ENCODE data around the gene SLC4A3.

SLC4A3 gene

GRCh38 chr2:219613461-219614070, 13.9 kb upstream of the SLC4A3 start:
- H3K4me2 ChIP-seq (ENCODE audit: low read length), result no peak overlapping the region
- TF ChIP-seq CTCF (IDR thresholded peaks at IDR 0.05; ENCODE audit: low read length) (no peak), EZH2 (IDR thresholded peaks at IDR 0.05; ENCODE audit: borderline replicate concordance, low read length) (no peak)
- no peaks in the 10 kb centered on the region for H3K27me3 ChIP-seq (ENCODE audit: insufficient read depth, low read length)
- H3K27ac ChIP-seq (ENCODE audit: low read depth, low read length, poor library complexity, severe bottlenecking), result no peak overlapping the region
- H3K9ac ChIP-seq (ENCODE audit: low read length), result no peak overlapping the region
- no peaks in the 10 kb centered on the region for H4K20me1 ChIP-seq (ENCODE audit: insufficient read depth, low read length)
- no peaks in the 10 kb centered on the region for H3K9me3 ChIP-seq (ENCODE audit: low read length)
- H3K4me3 ChIP-seq (ENCODE audit: low read depth, low read length, poor library complexity, severe bottlenecking), result no peak overlapping the region
- no peaks in the 10 kb centered on the region for H3K9me2 ChIP-seq (ENCODE audit: low read depth, low read length)
- no peaks in the 10 kb centered on the region for H3K79me2 ChIP-seq (ENCODE audit: insufficient read depth, low read length)
- peaks cover 29% of the 10 kb centered on the region for H3K36me3 ChIP-seq (ENCODE audit: insufficient read depth, low read length)
- no peak overlapping the region for H2AFZ ChIP-seq (ENCODE audit: low read length)
- H3F3A ChIP-seq (ENCODE audit: insufficient read depth, low read length), result no peaks in the 10 kb centered on the region
- H3K4me1 ChIP-seq (ENCODE audit: insufficient read depth, low read length, severe bottlenecking), result peaks cover 7% of the 10 kb centered on the region

- H3K27me3 ChIP-seq (ENCODE audit: insufficient read depth, low read length), result no peaks in the 10 kb centered on the region
- peaks cover 7% of the 10 kb centered on the region for H3K4me1 ChIP-seq (ENCODE audit: insufficient read depth, low read length, severe bottlenecking)
- H3K9me2 ChIP-seq (ENCODE audit: low read depth, low read length), result no peaks in the 10 kb centered on the region
- H3K9ac ChIP-seq (ENCODE audit: low read length), result no peak overlapping the region
- no peak for TF ChIP-seq CTCF (IDR thresholded peaks at IDR 0.05; ENCODE audit: low read length)
- no peak for TF ChIP-seq EZH2 (IDR thresholded peaks at IDR 0.05; ENCODE audit: borderline replicate concordance, low read length)
- H3K9me3 ChIP-seq (ENCODE audit: low read length), result no peaks in the 10 kb centered on the region
- H3K79me2 ChIP-seq (ENCODE audit: insufficient read depth, low read length), result no peaks in the 10 kb centered on the region
- H3K4me3 ChIP-seq (ENCODE audit: low read depth, low read length, poor library complexity, severe bottlenecking), result no peak overlapping the region
- H4K20me1 ChIP-seq (ENCODE audit: insufficient read depth, low read length), result no peaks in the 10 kb centered on the region
- H2AFZ ChIP-seq (ENCODE audit: low read length), result no peak overlapping the region
- H3K36me3 ChIP-seq (ENCODE audit: insufficient read depth, low read length), result peaks cover 29% of the 10 kb centered on the region
- H3K4me2 ChIP-seq (ENCODE audit: low read length), result no peak overlapping the region
- H3F3A ChIP-seq (ENCODE audit: insufficient read depth, low read length), result no peaks in the 10 kb centered on the region
- no peak overlapping the region for H3K27ac ChIP-seq (ENCODE audit: low read depth, low read length, poor library complexity, severe bottlenecking)
These were observed 13.2 kb upstream of the SLC4A3 start for GRCh38 chr2:219614076-219614860.

- H3F3A ChIP-seq (ENCODE audit: insufficient read depth, low read length), result no peaks in the 10 kb centered on the region
- no peak overlapping the region for H3K9ac ChIP-seq (ENCODE audit: low read length)
- H4K20me1 ChIP-seq (ENCODE audit: insufficient read depth, low read length), result no peaks in the 10 kb centered on the region
- no peak for TF ChIP-seq EZH2 (IDR thresholded peaks at IDR 0.05; ENCODE audit: borderline replicate concordance, low read length)
- no peak for TF ChIP-seq CTCF (IDR thresholded peaks at IDR 0.05; ENCODE audit: low read length)
- H2AFZ ChIP-seq (ENCODE audit: low read length), result no peak overlapping the region
- H3K9me3 ChIP-seq (ENCODE audit: low read length), result no peaks in the 10 kb centered on the region
- no peak overlapping the region for H3K4me3 ChIP-seq (ENCODE audit: low read depth, low read length, poor library complexity, severe bottlenecking)
- H3K36me3 ChIP-seq (ENCODE audit: insufficient read depth, low read length), result peaks cover 29% of the 10 kb centered on the region
- H3K4me1 ChIP-seq (ENCODE audit: insufficient read depth, low read length, severe bottlenecking), result peaks cover 7% of the 10 kb centered on the region
- no peak overlapping the region for H3K4me2 ChIP-seq (ENCODE audit: low read length)
- no peaks in the 10 kb centered on the region for H3K27me3 ChIP-seq (ENCODE audit: insufficient read depth, low read length)
- H3K27ac ChIP-seq (ENCODE audit: low read depth, low read length, poor library complexity, severe bottlenecking), result no peak overlapping the region
- no peaks in the 10 kb centered on the region for H3K9me2 ChIP-seq (ENCODE audit: low read depth, low read length)
- no peaks in the 10 kb centered on the region for H3K79me2 ChIP-seq (ENCODE audit: insufficient read depth, low read length)
These were observed 12.4 kb upstream of the SLC4A3 start for GRCh38 chr2:219615036-219615435.

Data from OCI-LY1 (cell line).